Stomach (tissue), 9 donors: ENCODE results near the gene LSM11. TPM values are rescaled to one million over a fixed set of nuclear protein-coding genes. Genes with fewer than 3 reads are reported as not detected.
"Not testable (repeated sequence)": the region's sequence is repeated elsewhere in the genome, so short reads cannot be mapped to it uniquely, and the experiment has no call there.

Source experiments
- DNase-seq, 2 donors: peaks; one replicate each; pipeline versions ENCODE4 v3.0.0 to v3.0.0-alpha.2; 2013 to 2019
- H3K27ac ChIP-seq, 5 donors: fragments of 200-600 bp in 4 of 5; sonication (generic) in 4 of 5; one replicate each; pipeline ENCODE4 v1.5.1; 2013 to 2019; ENCODE audit warnings: mild to moderate bottlenecking in 1 of 5, moderate library complexity in 1 of 5
- H3K27me3 ChIP-seq, 3 donors: fragments of 200-600 bp; sonication (generic); one replicate each; pipeline ENCODE4 v1.5.1; 2017 to 2019; ENCODE audit warnings: mixed run types in 1 of 3
- H3K36me3 ChIP-seq, 4 donors: fragments of 200-600 bp; sonication (generic); 1 replicate in 3 of 4; 2 replicates in 1 of 4; pipeline ENCODE4 v1.5.1; 2016 to 2019
- H3K4me1 ChIP-seq, 4 donors: fragments of 200-600 bp; sonication (generic); one replicate each; pipeline ENCODE4 v1.5.1; 2016 to 2019
- H3K4me3 ChIP-seq, 4 donors: fragments of 200-600 bp; sonication (generic) in 3 of 4; one replicate each; pipeline ENCODE4 v1.5.1; 2016 to 2019; ENCODE audit warnings: mild to moderate bottlenecking in 1 of 4
- H3K9me3 ChIP-seq, 4 donors: fragments of 200-600 bp; sonication (generic); one replicate each; pipeline ENCODE4 v1.5.1; 2016 to 2019
- EP300 ChIP-seq: sonication (generic); formaldehyde crosslinking; IDR thresholded peaks from one replicate; pipeline ENCODE4 v1.6.1; 2017; ENCODE audit warnings: antibody characterized with exemption
- POLR2A ChIP-seq, 4 donors: fragments of 450-650 bp; IDR thresholded peaks; one replicate each; pipeline ENCODE4 v1.6.1; 2016; ENCODE audit warnings: antibody characterized with exemption in 4 of 4, control low read depth in 2 of 4, mild to moderate bottlenecking in 1 of 4, moderate library complexity in 1 of 4
- POLR2AphosphoS5 ChIP-seq, 3 donors: sonication (generic); formaldehyde crosslinking; IDR thresholded peaks; one replicate each; pipeline ENCODE4 v1.6.1; 2016; ENCODE audit warnings: antibody characterized with exemption in 3 of 3
- WGBS, 5 donors: extraction: QIAGEN DNeasy Blood & Tissue Kit in 3 of 5; methylation state at CpG; one replicate each; pipeline versions ENCODE4 v1.1.5 to v1.1.7; 2013 to 2018; 5-methylcytosine and 5-hydroxymethylcytosine counted together
- intact Hi-C: fragments of 100-400 bp; cut with DNase I; formaldehyde crosslinking; loops from one replicate; pipeline ENCODE4 v1.15.1; 2023; ENCODE audit warnings: low total_unique reads
- polyA plus RNA-seq, 3 donors: library from polyadenylated mRNA; stranded (reverse); fragments of 200-250 nt; gene quantifications; one replicate each; pipeline ENCODE4 v1.2.3, GENCODE V29; 2013
- total RNA-seq, 5 donors: library from RNA; depleted of rRNA; stranded (reverse); fragments of >200 nt; gene quantifications; one replicate each; pipeline versions ENCODE4 v1.1.0 to v1.2.3, GENCODE V29; 2014 to 2016
- TF ChIP-seq, protein P1 (sequence below), 7 experiments: fragments of 450-650 bp in 4 of 7; fragments of 200-600 bp in 3 of 7; sonication (generic) in 3 of 7; IDR thresholded peaks; one replicate each; pipeline ENCODE4 v1.5.1; 2016 to 2019; ENCODE audit warnings: antibody characterized with exemption in 7 of 7, control low read depth in 2 of 7, mild to moderate bottlenecking in 1 of 7
- donor health status: healthy with polysubstance abuse.
- donor health status: Bipolar disorder and iron deficiency.
- donor health status: healthy.

Gene LSM11
- total and polyA plus RNA-seq, 8 donors: 0.46 to 10.3 (median 1.6) TPM

DNA sequence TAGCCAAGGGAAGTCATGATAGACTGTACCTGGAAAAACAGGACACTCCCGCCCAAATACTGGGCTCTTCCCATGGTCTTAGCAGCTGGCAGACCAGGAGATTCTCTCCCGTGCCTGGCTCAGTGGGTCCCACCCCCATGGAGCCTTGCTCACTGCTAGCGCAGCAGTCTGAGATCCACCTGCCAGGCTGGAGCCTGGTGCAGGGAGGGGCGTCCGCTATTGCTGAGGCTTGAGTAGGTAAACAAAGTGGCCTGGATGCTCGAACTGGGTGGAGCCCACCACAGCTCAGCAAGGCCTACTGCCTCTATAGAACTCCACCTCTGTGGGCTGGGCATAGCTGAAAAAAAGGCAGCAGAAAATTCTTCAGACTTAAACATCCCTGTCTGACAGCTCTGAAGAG, 22.4 kb upstream of the LSM11 start:
- H3K27me3 ChIP-seq: no peaks in the 10 kb centered on the region
- no peaks in the 10 kb centered on the region for H3K36me3 ChIP-seq
- no peak overlapping the region for H3K27ac ChIP-seq
- no peaks in the 10 kb centered on the region for H3K9me3 ChIP-seq
- H3K4me1 ChIP-seq: peaks cover 0 to 12% (median 5%) of the 10 kb centered on the region in 4 donors
- intact Hi-C loops: loop anchor here (10.0 kb wide), 1 partner anchor 286 kb away; no protein-coding TSS in a partner anchor
- TF ChIP-seq EP300 (no peak), POLR2AphosphoS5 (IDR thresholded peaks at IDR 0.05) (no peak), POLR2A (IDR thresholded peaks at IDR 0.05) (no peak)
- TF ChIP-seq, protein P1, sequence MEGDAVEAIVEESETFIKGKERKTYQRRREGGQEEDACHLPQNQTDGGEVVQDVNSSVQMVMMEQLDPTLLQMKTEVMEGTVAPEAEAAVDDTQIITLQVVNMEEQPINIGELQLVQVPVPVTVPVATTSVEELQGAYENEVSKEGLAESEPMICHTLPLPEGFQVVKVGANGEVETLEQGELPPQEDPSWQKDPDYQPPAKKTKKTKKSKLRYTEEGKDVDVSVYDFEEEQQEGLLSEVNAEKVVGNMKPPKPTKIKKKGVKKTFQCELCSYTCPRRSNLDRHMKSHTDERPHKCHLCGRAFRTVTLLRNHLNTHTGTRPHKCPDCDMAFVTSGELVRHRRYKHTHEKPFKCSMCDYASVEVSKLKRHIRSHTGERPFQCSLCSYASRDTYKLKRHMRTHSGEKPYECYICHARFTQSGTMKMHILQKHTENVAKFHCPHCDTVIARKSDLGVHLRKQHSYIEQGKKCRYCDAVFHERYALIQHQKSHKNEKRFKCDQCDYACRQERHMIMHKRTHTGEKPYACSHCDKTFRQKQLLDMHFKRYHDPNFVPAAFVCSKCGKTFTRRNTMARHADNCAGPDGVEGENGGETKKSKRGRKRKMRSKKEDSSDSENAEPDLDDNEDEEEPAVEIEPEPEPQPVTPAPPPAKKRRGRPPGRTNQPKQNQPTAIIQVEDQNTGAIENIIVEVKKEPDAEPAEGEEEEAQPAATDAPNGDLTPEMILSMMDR (IDR thresholded peaks at IDR 0.05): no peak
- DNase-seq: peak in 1 of 2 donors; percentile 23
- no peak overlapping the region for H3K4me3 ChIP-seq
- 62 to 73% (median 63%) methylated on average over 5 to 6 of the region's 6 CpGs for WGBS, 5 donors

DNA sequence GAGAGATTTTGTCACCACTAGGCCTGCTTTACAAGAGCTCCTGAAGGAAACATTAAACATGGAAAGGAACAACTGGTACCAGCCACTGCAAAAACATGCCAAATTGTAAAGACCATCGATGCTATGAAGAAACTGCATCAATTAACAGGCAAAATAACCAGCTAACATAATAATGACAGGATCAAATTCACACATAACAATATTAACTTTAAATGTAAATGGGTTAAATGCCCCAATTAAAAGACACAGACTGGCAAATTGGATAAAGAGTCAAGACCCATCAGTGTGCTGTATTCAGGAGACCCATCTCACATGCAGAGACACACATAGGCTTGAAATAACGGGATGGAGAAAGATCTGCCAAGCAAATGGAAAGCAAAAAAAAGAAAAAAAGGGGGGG, 20.6 kb upstream of the LSM11 start:
- H3K9me3 ChIP-seq, H3K4me3 ChIP-seq, H3K27ac ChIP-seq, DNase-seq, H3K36me3 ChIP-seq, H3K27me3 ChIP-seq, H3K4me1 ChIP-seq: not testable (repeated sequence)
- intact Hi-C loops: loop anchor here (10.0 kb wide), 1 partner anchor 288 kb away; no protein-coding TSS in a partner anchor
- 84 to 98% (median 87%) methylated on average over 2 of the region's 2 CpGs for WGBS, 5 donors

GRCh38 chr5:157726607-157727006, 16.9 kb upstream of the LSM11 start:
- not testable (repeated sequence) for H3K4me1 ChIP-seq, H3K36me3 ChIP-seq, H3K27me3 ChIP-seq, H3K9me3 ChIP-seq, DNase-seq, H3K27ac ChIP-seq, H3K4me3 ChIP-seq
- WGBS, 5 donors: 92 to 100% (median 95%) methylated on average over 2 of the region's 2 CpGs
- intact Hi-C loops: loop anchor here (10.0 kb wide), 1 partner anchor 292 kb away; no protein-coding TSS in a partner anchor

GRCh38 chr5:157727858-157728257, 15.7 kb upstream of the LSM11 start:
- not testable (repeated sequence) for DNase-seq, H3K9me3 ChIP-seq, H3K36me3 ChIP-seq, H3K27me3 ChIP-seq, H3K4me3 ChIP-seq, H3K27ac ChIP-seq
- intact Hi-C loops: loop anchor here (10.0 kb wide), 1 partner anchor 293 kb away; no protein-coding TSS in a partner anchor
- WGBS, 5 donors: 93 to 100% (median 100%) methylated on average over 1 of the region's 1 CpG
- peaks cover 0 to 19% (median 12%) of the 10 kb centered on the region in 4 donors for H3K4me1 ChIP-seq

- TF ChIP-seq POLR2A (IDR thresholded peaks at IDR 0.05) (no peak), EP300 (no peak), POLR2AphosphoS5 (IDR thresholded peaks at IDR 0.05) (no peak)
- TF ChIP-seq, protein P1 (IDR thresholded peaks at IDR 0.05): no peak
- no peak overlapping the region for H3K4me3 ChIP-seq
- no peaks in the 10 kb centered on the region for H3K27me3 ChIP-seq
- intact Hi-C loops: loop anchor here (10.0 kb wide), 1 partner anchor 295 kb away; no protein-coding TSS in a partner anchor
- H3K4me1 ChIP-seq: peaks cover 0 to 29% (median 13%) of the 10 kb centered on the region in 4 donors
- peaks cover 7 to 22% (median 19%) of the 10 kb centered on the region in 4 donors for H3K36me3 ChIP-seq
- H3K27ac ChIP-seq: no peak overlapping the region
- no peak for DNase-seq
- no peaks in the 10 kb centered on the region for H3K9me3 ChIP-seq
These were observed 13.7 kb upstream of the LSM11 start for GRCh38 chr5:157729858-157730257.

- intact Hi-C loops: no loop called here
- no peak for TF ChIP-seq POLR2A (IDR thresholded peaks at IDR 0.05)
- no peak for TF ChIP-seq POLR2AphosphoS5 (IDR thresholded peaks at IDR 0.05)
- TF ChIP-seq EP300: no peak
- TF ChIP-seq, protein P1 (IDR thresholded peaks at IDR 0.05): no peak
- peak overlapping the region; percentile 57 to 79 (median 68) for H3K4me3 ChIP-seq
- no peaks in the 10 kb centered on the region for H3K27me3 ChIP-seq
- H3K27ac ChIP-seq: peak overlapping the region; percentile 90 to 97 (median 96)
- no peaks in the 10 kb centered on the region for H3K9me3 ChIP-seq
- no peak for DNase-seq
- H3K4me1 ChIP-seq: peaks cover 0 to 29% (median 13%) of the 10 kb centered on the region in 4 donors
- peaks cover 7 to 32% (median 29%) of the 10 kb centered on the region in 4 donors for H3K36me3 ChIP-seq
- 17 to 19% (median 19%) methylated on average over 5 of the region's 5 CpGs for WGBS, 5 donors
These were observed 12.6 kb upstream of the LSM11 start for GRCh38 chr5:157730900-157731271.
